HG03066 (cell line): ENCODE data around the gene TMEM225B.
"Not testable (repeated sequence)": the region's sequence is repeated elsewhere in the genome, so short reads cannot be mapped to it uniquely, and the experiment has no call there.

ENCODE experiments used
- ATAC-seq: cut with Tn5 transposase; IDR thresholded peaks from one replicate; pipeline ENCODE4 v1.9.1; 2021; ENCODE audit warnings: low read depth; ENCODE audit not compliant: unreplicated experiment

TMEM225B gene

GRCh38 chr7:99652671-99653070, 54.6 kb downstream of the TMEM225B start:
- ATAC-seq, result no peak

DNA sequence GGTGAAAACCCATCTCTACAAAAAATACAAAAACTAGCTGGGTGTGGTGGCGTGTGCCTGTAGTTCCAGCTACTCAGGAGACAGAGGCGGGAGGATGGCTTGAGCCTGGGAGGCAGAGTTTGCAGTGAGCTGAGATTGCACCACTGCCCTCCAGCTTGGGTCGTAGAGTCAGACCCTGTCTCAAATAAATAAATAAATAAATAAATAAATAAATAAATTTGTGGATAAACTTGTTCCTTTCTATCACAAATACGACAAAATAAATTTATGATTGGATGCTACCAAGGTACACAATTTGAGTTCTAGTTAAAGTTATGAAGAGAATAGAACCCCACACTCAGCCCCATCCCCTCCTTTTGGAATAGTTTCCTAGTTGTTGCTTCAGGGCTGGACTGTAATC, 55.2 kb downstream of the TMEM225B start:
- not testable (repeated sequence) for ATAC-seq

DNA sequence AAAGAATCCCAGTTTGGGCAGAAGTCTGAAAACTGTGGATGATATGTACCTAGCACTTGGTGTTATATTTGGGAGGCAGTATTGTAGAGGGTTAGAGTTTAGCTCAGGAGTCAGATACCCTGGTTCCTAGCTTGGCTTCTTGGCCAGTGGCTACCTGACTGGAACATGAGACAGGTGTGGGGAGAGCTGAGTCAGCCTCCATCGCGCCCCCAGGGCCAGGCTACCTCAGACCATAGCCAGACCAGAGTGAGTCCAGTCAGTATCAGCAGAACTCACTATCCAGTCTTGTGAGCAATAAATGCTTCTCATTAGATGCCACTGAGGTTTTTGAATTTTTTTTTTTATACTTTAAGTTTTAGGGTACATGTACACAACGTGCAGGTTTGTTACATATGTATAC, 55.7 kb downstream of the TMEM225B start:
- ATAC-seq, result no peak

GRCh38 chr7:99654626-99655025, 56.6 kb downstream of the TMEM225B start:
- not testable (repeated sequence) for ATAC-seq

DNA sequence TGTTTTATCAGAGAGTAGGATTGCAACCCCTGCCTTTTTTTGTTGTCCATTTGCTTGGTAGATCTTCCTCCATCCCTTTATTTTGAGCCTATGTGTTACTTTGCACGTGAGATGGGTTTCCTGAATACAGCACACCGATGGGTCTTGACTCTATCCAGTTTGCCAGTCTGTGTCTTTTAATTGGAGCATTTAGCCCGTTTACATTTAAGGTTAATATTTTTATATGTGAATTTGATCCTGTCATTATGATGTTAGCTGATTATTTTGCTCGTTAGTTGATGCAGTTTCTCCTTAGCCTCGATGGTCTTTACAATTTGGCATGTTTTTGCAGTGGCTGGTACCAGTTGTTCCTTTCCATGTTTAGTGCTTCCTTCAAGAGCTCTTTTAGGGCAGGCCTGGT, 59.8 kb downstream of the TMEM225B start:
- ATAC-seq, result not testable (repeated sequence)
